Body of pancreas (tissue), 4 donors: ENCODE results near the gene TUBA1C. TPM values are rescaled to one million over a fixed set of nuclear protein-coding genes. Genes with fewer than 3 reads are reported as not detected.

Experiments
- ATAC-seq: fragments of 150-250 bp; one replicate; pipeline ENCODE4 v1.9.1; 2016
- DNase-seq, 4 donors: peaks; one replicate each; pipeline ENCODE4 v3.0.0-alpha.2; 2019
- H3K27ac ChIP-seq, 4 donors: fragments of 200-600 bp; sonication (generic); 1 replicate in 3 of 4; 2 replicates in 1 of 4; pipeline versions ENCODE4 v1.5.1 to v1.6.1; 2016 to 2019; ENCODE audit warnings: mild to moderate bottlenecking in 1 of 4, mixed read lengths in 1 of 4, moderate library complexity in 1 of 4
- H3K27me3 ChIP-seq, 2 donors: fragments of 200-600 bp; sonication (generic); one replicate each; pipeline ENCODE4 v1.6.0; 2016; ENCODE audit warnings: mild to moderate bottlenecking in 1 of 2
- H3K36me3 ChIP-seq, 2 donors: fragments of 200-600 bp; sonication (generic); replicated peaks in 1 of 2; 2 replicates each; pipeline ENCODE4 v1.5.1; 2016; ENCODE audit warnings: low read depth in 2 of 2; ENCODE audit not compliant: insufficient read depth in 1 of 2
- H3K4me1 ChIP-seq: fragments of 200-600 bp; sonication (generic); one replicate; pipeline ENCODE4 v1.6.0; 2016
- H3K4me3 ChIP-seq, 2 donors: fragments of 200-600 bp; sonication (generic); 1 replicate in 1 of 2; 2 replicates in 1 of 2; pipeline ENCODE4 v1.5.1; 2016 to 2019
- H3K9me3 ChIP-seq, 3 donors: fragments of 200-600 bp; sonication (generic); 1 replicate in 2 of 3; 2 replicates in 1 of 3; pipeline ENCODE4 v1.5.1; 2016
- CTCF ChIP-seq, 7 experiments: fragments of 450-650 bp in 4 of 7; fragments of 200-600 bp in 3 of 7; sonication (generic) in 3 of 7; IDR thresholded peaks; one replicate each; pipeline ENCODE4 v1.5.1; 2016 to 2019; ENCODE audit warnings: antibody characterized with exemption in 7 of 7
- POLR2A ChIP-seq, 3 donors: fragments of 450-650 bp; IDR thresholded peaks; one replicate each; pipeline ENCODE4 v1.6.1; 2016; ENCODE audit warnings: antibody characterized with exemption in 3 of 3, mild to moderate bottlenecking in 2 of 3
- WGBS, 2 donors: methylation state at CpG; one replicate each; pipeline ENCODE4 v1.1.5; 2017; 5-methylcytosine and 5-hydroxymethylcytosine counted together
- intact Hi-C: fragments of 100-400 bp; cut with DNase I; formaldehyde crosslinking; loops from one replicate; pipeline ENCODE4 v1.15.1; 2023
- total RNA-seq, 2 donors: library from RNA; depleted of rRNA; stranded (reverse); fragments of >200 nt; gene quantifications; one replicate each; pipeline ENCODE4 v1.1.0, GENCODE V29; 2016

The TUBA1C gene
- total RNA-seq, 2 donors from 2014 or later: 32.6 to 39.2 TPM

- no peak overlapping the region for H3K4me3 ChIP-seq
- no peaks in the 10 kb centered on the region for H3K36me3 ChIP-seq
- intact Hi-C loops: no loop called here
- H3K9me3 ChIP-seq: no peaks in the 10 kb centered on the region
- peaks cover 26% of the 10 kb centered on the region for H3K4me1 ChIP-seq
- H3K27ac ChIP-seq: no peak overlapping the region
- DNase-seq: peak; percentile 51 to 72 (median 56)
- TF ChIP-seq CTCF (IDR thresholded peaks at IDR 0.05) (peak in 3 of 7 experiments; percentile 3 to 29 (median 8)), POLR2A (IDR thresholded peaks at IDR 0.05) (no peak)
- peak; percentile 68 for ATAC-seq
- 2 to 3% methylated on average over 15 to 76 of the region's 77 CpGs for WGBS, 2 donors
- peaks cover 3 to 16% of the 10 kb centered on the region in 2 donors for H3K27me3 ChIP-seq
Measured at GRCh38 chr12:49296836-49297694, 32.2 kb downstream of the TUBA1C start.

DNA sequence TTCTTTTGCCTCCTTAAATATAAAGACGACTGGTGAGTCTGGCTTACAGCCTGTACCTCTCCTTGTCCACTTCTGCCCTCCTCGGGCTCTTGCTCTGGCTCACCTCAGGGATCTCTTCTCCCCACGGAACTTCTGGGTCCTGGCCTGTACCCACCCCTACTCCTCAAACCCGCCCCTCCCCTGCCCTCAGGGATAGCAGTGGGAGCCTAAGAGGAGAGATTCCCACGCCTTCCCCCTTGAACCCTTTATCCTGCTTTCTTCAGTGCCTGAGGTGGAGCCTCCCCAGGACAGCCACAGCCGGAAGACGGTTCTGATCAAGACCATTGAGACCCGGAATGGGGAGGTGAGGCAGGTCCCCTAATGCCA is 32.8 kb downstream of the TUBA1C start:
- 14 to 25% methylated on average over 8 of the region's 8 CpGs for WGBS, 2 donors
- no peak overlapping the region for H3K4me3 ChIP-seq
- intact Hi-C loops: no loop called here

DNA sequence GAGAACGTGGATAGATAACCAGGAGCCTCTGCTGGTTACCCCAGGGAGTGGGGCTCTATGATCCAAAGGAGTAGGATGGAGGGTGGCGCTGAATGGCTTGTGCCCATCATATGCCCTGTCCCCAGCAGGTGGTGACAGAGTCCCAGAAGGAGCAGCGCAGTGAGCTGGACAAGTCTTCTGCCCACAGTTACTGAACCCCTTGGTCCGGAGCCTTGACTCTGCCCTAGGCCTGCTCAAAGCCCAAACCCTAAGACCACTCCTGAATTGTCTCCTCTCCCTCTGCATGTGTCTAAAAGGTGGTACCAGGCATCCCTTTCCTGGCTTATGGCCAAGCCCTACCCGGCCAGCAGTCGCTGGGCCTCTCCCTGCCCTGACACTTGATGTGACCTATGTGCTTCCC is 33.3 kb downstream of the TUBA1C start:
- no peaks in the 10 kb centered on the region for H3K9me3 ChIP-seq
- no peaks in the 10 kb centered on the region for H3K36me3 ChIP-seq
- no peak for DNase-seq
- TF ChIP-seq POLR2A (IDR thresholded peaks at IDR 0.05) (no peak), CTCF (IDR thresholded peaks at IDR 0.05) (peak in 1 of 7 experiments; percentile 12)
- H3K27me3 ChIP-seq: peaks cover 3 to 16% of the 10 kb centered on the region in 2 donors
- intact Hi-C loops: no loop called here
- 49 to 57% methylated on average over 3 to 6 of the region's 6 CpGs for WGBS, 2 donors
- H3K27ac ChIP-seq: no peak overlapping the region
- peaks cover 26% of the 10 kb centered on the region for H3K4me1 ChIP-seq
- no peak for ATAC-seq
- no peak overlapping the region for H3K4me3 ChIP-seq

More for the DNA sequence above, 32.8 kb downstream of the TUBA1C start:
- no peak overlapping the region for H3K27ac ChIP-seq
- peaks cover 3 to 16% of the 10 kb centered on the region in 2 donors for H3K27me3 ChIP-seq
- H3K36me3 ChIP-seq: no peaks in the 10 kb centered on the region
- H3K4me1 ChIP-seq: peaks cover 26% of the 10 kb centered on the region
- DNase-seq (no peak), ATAC-seq (no peak)
- TF ChIP-seq POLR2A (IDR thresholded peaks at IDR 0.05): no peak
- no peak for TF ChIP-seq CTCF (IDR thresholded peaks at IDR 0.05)
- no peaks in the 10 kb centered on the region for H3K9me3 ChIP-seq

DNA sequence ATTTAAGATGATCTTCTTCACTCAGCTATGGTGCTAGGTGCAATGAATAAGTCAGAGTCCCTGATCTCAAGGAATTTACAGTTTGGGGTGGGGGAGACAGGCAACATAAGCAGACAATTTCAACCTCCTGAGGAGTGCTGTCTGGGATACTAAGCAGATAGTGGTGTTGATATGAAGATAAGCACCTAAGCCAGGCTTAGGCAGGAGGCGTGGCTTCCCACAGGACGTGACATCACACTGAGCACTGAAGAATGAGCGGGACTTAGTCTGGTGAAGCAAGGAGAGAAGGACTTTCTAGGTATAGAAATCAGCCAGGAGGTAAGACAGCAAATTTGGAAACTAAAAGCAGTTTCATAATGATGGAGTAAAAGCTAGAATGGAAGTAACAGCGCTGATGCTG is 36.9 kb downstream of the TUBA1C start:
- ATAC-seq: no peak
- no peaks in the 10 kb centered on the region for H3K36me3 ChIP-seq
- H3K9me3 ChIP-seq: no peaks in the 10 kb centered on the region
- no peak for TF ChIP-seq CTCF (IDR thresholded peaks at IDR 0.05)
- no peak for TF ChIP-seq POLR2A (IDR thresholded peaks at IDR 0.05)
- DNase-seq: no peak
- intact Hi-C loops: no loop called here
- no peak overlapping the region for H3K4me3 ChIP-seq
- H3K27me3 ChIP-seq: peaks cover under 1 to 5% of the 10 kb centered on the region in 2 donors
- 67 to 71% methylated on average over 4 of the region's 4 CpGs for WGBS, 2 donors
- H3K4me1 ChIP-seq: peaks cover 12% of the 10 kb centered on the region
- no peak overlapping the region for H3K27ac ChIP-seq

GRCh38 chr12:49304161-49304560 is 39.3 kb downstream of the TUBA1C start:
- no peak for ATAC-seq
- no peaks in the 10 kb centered on the region for H3K27me3 ChIP-seq
- WGBS, 2 donors: 71 to 100% methylated on average over 1 to 2 of the region's 2 CpGs

More at GRCh38 chr12:49304161-49304560, 39.3 kb downstream of the TUBA1C start:
- DNase-seq: no peak
- Histone ChIP-seq H3K36me3 (no peaks in the 10 kb centered on the region), H3K4me3 (no peak overlapping the region), H3K27ac (no peak overlapping the region), H3K4me1 (no peaks in the 10 kb centered on the region), H3K9me3 (no peaks in the 10 kb centered on the region)
- intact Hi-C loops: no loop called here
- no peak for TF ChIP-seq CTCF (IDR thresholded peaks at IDR 0.05)
- TF ChIP-seq POLR2A (IDR thresholded peaks at IDR 0.05): no peak
